Hepatocyte (in vitro differentiated cells): ENCODE results near the gene HEATR5A.

ENCODE experiments used
- EZH2 ChIP-seq: fragments of 200-600 bp; sonication (generic); IDR thresholded peaks from 2 replicates; pipeline ENCODE4 v1.6.1; 2016; ENCODE audit warnings: antibody characterized with exemption, mild to moderate bottlenecking, borderline replicate concordance
- EZH2phosphoT487 ChIP-seq: fragments of 200-600 bp; sonication (generic); IDR thresholded peaks from one replicate; pipeline ENCODE4 v1.6.1; 2018; ENCODE audit warnings: antibody characterized with exemption, mild to moderate bottlenecking, low read depth, moderate library complexity; ENCODE audit not compliant: unreplicated experiment, severe bottlenecking
- TF ChIP-seq, protein P1 (sequence below): fragments of 200-600 bp; sonication (generic); IDR thresholded peaks from 2 replicates; pipeline ENCODE4 v1.5.1; 2016; ENCODE audit warnings: antibody characterized with exemption, mild to moderate bottlenecking; ENCODE audit not compliant: poor library complexity

DNA sequence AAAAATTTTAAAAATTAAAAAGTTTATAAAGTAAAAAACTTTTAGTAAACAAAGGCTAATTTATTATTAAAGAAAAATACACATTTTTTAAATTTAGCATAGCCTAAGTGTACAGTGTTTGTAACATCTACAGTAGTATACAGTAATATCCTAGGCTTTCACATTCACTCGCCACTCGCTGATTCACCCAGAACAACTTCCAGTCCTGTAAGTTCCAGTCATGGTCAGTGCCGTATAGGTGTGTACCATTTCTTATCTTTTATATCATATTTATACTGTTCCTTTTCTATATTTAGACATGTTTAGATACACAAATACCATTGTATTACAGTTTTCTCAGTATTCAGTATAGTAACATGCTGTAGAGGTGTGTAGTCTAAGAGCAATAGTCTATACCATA is 28.9 kb downstream of the HEATR5A start:
- no peak for TF ChIP-seq EZH2phosphoT487
- TF ChIP-seq, protein P1, sequence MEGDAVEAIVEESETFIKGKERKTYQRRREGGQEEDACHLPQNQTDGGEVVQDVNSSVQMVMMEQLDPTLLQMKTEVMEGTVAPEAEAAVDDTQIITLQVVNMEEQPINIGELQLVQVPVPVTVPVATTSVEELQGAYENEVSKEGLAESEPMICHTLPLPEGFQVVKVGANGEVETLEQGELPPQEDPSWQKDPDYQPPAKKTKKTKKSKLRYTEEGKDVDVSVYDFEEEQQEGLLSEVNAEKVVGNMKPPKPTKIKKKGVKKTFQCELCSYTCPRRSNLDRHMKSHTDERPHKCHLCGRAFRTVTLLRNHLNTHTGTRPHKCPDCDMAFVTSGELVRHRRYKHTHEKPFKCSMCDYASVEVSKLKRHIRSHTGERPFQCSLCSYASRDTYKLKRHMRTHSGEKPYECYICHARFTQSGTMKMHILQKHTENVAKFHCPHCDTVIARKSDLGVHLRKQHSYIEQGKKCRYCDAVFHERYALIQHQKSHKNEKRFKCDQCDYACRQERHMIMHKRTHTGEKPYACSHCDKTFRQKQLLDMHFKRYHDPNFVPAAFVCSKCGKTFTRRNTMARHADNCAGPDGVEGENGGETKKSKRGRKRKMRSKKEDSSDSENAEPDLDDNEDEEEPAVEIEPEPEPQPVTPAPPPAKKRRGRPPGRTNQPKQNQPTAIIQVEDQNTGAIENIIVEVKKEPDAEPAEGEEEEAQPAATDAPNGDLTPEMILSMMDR = no peak
- TF ChIP-seq EZH2 = no peak
